Kidney epithelial cell (primary cell): ENCODE data around the gene GLE1. TPM values are rescaled to one million over a fixed set of nuclear protein-coding genes. Genes with fewer than 3 reads are reported as not detected.

Experiments
- DNase-seq: peaks from one replicate; pipeline ENCODE4 v3.0.0-alpha.2; 2010; ENCODE audit warnings: low read depth
- H3K27me3 ChIP-seq: 2 replicates; pipeline ENCODE4 v1.6.0; 2011; ENCODE audit warnings: low read length; ENCODE audit not compliant: control insufficient read depth, insufficient read depth
- H3K36me3 ChIP-seq: 2 replicates; pipeline ENCODE4 v1.5.1; 2011; ENCODE audit warnings: low read length; ENCODE audit not compliant: control insufficient read depth, insufficient read depth
- H3K4me3 ChIP-seq: 2 replicates; pipeline ENCODE4 v1.5.1; 2011; ENCODE audit warnings: low read depth, mild to moderate bottlenecking, control low read depth, low read length
- CTCF ChIP-seq: IDR thresholded peaks from 2 replicates; pipeline ENCODE4 v1.5.1; 2011; ENCODE audit warnings: mild to moderate bottlenecking, moderate library complexity, low read length, control low read depth, inconsistent platforms; ENCODE audit not compliant: insufficient read depth, poor library complexity, severe bottlenecking
- total RNA-seq: library from RNA; depleted of rRNA; stranded (reverse); fragments of >200 nt; gene quantifications from 2 replicates; pipeline ENCODE4 v1.2.3, GENCODE V29; 2015

Gene GLE1
- total RNA-seq, 1 donor from 2014 or later, result 31.7 TPM

- H3K4me3 ChIP-seq, result no peak overlapping the region
- H3K27me3 ChIP-seq, result no peaks in the 10 kb centered on the region
- no peak for DNase-seq
- no peak for TF ChIP-seq CTCF
- no peaks in the 10 kb centered on the region for H3K36me3 ChIP-seq
Observed at GRCh38 chr9:128521956-128522355, 17.4 kb downstream of the GLE1 start.

GRCh38 chr9:128523199-128523925 lies 18.8 kb downstream of the GLE1 start:
- no peaks in the 10 kb centered on the region for H3K27me3 ChIP-seq
- DNase-seq, result no peak
- no peak overlapping the region for H3K4me3 ChIP-seq
- TF ChIP-seq CTCF, result no peak
- H3K36me3 ChIP-seq, result no peaks in the 10 kb centered on the region

- no peak overlapping the region for H3K4me3 ChIP-seq
- no peaks in the 10 kb centered on the region for H3K27me3 ChIP-seq
- TF ChIP-seq CTCF, result no peak
- no peaks in the 10 kb centered on the region for H3K36me3 ChIP-seq
- DNase-seq, result no peak
Observed at GRCh38 chr9:128526720-128527119, 22.2 kb downstream of the GLE1 start.

- no peak for TF ChIP-seq CTCF
- no peaks in the 10 kb centered on the region for H3K27me3 ChIP-seq
- H3K4me3 ChIP-seq, result no peak overlapping the region
- no peaks in the 10 kb centered on the region for H3K36me3 ChIP-seq
- no peak for DNase-seq
Observed at GRCh38 chr9:128528445-128529160, 24.1 kb downstream of the GLE1 start.

- Histone ChIP-seq H3K27me3 (no peaks in the 10 kb centered on the region), H3K4me3 (no peak overlapping the region), H3K36me3 (no peaks in the 10 kb centered on the region)
- no peak for DNase-seq
- no peak for TF ChIP-seq CTCF
Observed at GRCh38 chr9:128529191-128529590, 24.7 kb downstream of the GLE1 start.
